ENCODE results near the gene GAGE1.
"Not testable (repeated sequence)": the region's sequence is repeated elsewhere in the genome, so short reads cannot be mapped to it uniquely, and the experiment has no call there.

The GAGE1 gene

DNA sequence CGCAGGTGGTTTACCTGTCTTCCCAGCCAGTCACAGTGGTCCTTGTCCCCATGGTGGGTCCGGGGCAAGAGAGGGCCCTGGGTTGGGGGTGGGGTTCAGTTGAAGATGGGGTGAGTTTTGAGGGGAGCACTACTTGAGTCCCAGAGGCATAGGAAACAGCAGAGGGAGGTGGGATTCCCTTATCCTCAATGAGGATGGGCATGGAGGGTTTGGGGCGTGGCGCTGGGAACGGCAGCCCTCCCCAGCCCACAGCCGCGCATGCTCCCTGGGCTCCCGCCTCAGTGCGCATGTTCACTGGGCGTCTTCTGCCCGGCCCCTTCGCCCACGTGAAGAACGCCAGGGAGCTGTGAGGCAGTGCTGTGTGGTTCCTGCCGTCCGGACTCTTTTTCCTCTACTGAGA, at the start of gene GAGE1:
TSS of gene GAGE1 (plus strand) at position 301 of the 400 bp plus-strand sequence. CDS start 1,155 bp downstream, outside the sequence.
- DNase-seq = not testable (repeated sequence)

DNA sequence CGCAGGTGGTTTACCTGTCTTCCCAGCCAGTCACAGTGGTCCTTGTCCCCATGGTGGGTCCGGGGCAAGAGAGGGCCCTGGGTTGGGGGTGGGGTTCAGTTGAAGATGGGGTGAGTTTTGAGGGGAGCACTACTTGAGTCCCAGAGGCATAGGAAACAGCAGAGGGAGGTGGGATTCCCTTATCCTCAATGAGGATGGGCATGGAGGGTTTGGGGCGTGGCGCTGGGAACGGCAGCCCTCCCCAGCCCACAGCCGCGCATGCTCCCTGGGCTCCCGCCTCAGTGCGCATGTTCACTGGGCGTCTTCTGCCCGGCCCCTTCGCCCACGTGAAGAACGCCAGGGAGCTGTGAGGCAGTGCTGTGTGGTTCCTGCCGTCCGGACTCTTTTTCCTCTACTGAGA, 47.8 kb upstream of the GAGE1 start, which contains the start of gene GAGE12E:
TSS of gene GAGE12E (plus strand) at position 301 of the 400 bp plus-strand sequence. CDS start 1,155 bp downstream, outside the sequence.
- not testable (repeated sequence) for DNase-seq

GRCh38 chrX:49560542-49560941, 38.3 kb upstream of the GAGE1 start, which contains the start of gene GAGE12F:
GAGE12F (plus strand) TSS chrX:49560842; CDS start chrX:49561997, 1,155 bp downstream.
- DNase-seq = not testable (repeated sequence)

DNA sequence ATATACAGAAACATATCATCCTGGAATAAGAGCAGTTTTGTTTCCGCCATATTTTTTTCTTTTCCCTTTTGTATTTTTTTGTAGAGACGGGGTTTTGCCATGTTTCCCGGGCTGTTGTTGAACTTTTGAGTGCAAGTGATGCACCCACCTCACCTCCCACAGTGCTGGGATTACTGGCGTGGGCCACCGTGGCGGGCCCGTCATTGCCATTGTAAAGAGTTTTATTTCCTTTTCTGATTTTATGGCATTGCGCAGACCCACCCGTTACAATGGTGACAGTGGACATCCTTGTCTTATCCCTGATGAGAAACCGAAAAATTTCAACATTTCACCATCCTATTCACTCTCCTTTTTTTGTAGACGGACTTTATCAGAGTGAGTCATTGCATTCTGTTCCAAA, 30.1 kb upstream of the GAGE1 start:
- not testable (repeated sequence) for DNase-seq

- DNase-seq = not testable (repeated sequence)
Measured at GRCh38 chrX:49569152-49569551, 29.7 kb upstream of the GAGE1 start.

GRCh38 chrX:49570100-49570499, 28.7 kb upstream of the GAGE1 start, which contains the start of gene GAGE12G:
GAGE12G (plus strand) TSS chrX:49570400; CDS start chrX:49571555, 1,155 bp downstream.
- not testable (repeated sequence) for DNase-seq

- DNase-seq = not testable (repeated sequence)
Measured at GRCh38 chrX:49579649-49580048, 19.2 kb upstream of the GAGE1 start, which contains the start of gene GAGE12H. GAGE12H (plus strand) TSS chrX:49579949; CDS start chrX:49581104, 1,155 bp downstream.

- DNase-seq = not testable (repeated sequence)
Measured at GRCh38 chrX:49589196-49589595, 9.6 kb upstream of the GAGE1 start, which contains the start of gene GAGE2A. GAGE2A (plus strand) TSS chrX:49589496; CDS start chrX:49590651, 1,155 bp downstream.

- DNase-seq = not testable (repeated sequence)
Measured at GRCh38 chrX:49589769-49590478, 8.9 kb upstream of the GAGE1 start.

GRCh38 chrX:49590488-49590887, 8.3 kb upstream of the GAGE1 start:
- DNase-seq = not testable (repeated sequence)

- no peak for DNase-seq
Measured at GRCh38 chrX:49610718-49611310, 12.0 kb downstream of the GAGE1 start.

DNA sequence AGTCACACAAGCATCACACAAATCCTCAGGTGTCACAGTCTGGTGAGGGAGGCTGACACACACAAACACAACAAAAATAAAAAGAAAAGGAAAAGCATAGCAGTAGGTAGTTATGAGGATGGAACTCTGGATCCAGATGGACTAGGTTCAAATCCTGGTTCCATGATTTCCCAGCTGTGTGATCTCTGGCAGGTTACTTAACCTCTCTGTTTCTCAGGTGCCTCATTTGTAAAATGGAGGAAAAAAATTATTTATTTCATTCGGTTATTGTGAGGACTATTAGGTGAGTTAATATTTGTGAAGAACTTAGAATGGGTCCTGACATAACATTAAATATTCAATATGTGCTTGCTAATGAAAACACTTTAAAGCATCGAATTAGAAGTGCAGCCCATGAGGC, 19.8 kb downstream of the GAGE1 start:
- no peak for DNase-seq

DNA sequence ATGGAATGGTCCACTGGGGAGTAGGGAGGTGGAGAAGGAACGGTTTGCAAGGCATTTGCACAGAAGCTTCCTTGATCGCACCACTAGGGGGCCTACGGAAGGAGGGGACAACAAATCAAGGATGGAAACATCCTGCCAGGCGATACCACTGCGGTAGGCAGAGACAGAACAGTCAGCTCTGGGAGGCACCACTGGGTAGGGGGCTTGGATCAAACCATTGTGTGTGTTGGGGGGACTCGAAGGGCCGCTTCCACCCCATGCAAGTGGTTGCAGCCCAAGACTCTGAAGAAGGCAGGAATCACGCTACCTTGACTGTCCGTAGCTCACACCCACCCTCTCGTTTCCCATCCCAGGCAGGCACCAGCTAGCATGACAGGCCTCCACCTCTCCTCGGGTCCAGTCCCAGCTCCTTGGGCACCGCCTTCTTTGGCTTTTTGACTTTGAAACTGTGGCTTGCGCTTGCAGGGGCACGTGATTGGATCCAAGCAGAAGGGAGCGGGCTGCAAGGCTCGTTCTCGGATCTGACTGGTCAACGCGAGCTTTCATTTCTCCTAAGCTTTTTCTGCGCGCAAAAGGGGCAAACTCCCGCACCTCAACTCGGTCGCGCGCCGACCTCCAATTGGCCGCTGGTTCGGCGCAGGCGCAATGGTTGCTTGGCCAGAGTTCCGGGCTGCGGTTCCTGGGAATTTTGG, 28.4 kb downstream of the GAGE1 start:
- peak in 1 of 4 experiments; percentile 6 for DNase-seq

- DNase-seq = no peak
Measured at GRCh38 chrX:49644991-49645637, 46.3 kb downstream of the GAGE1 start.

- no peak for DNase-seq
Measured at GRCh38 chrX:49656533-49656932, 57.7 kb downstream of the GAGE1 start.
